ENCODE data around the gene ZMIZ1. TPM values are rescaled to one million over a fixed set of nuclear protein-coding genes. Genes with fewer than 3 reads are reported as not detected.

ZMIZ1 gene
- total RNA-seq, 1 donor from 2014 or later = 11.5 TPM

DNA sequence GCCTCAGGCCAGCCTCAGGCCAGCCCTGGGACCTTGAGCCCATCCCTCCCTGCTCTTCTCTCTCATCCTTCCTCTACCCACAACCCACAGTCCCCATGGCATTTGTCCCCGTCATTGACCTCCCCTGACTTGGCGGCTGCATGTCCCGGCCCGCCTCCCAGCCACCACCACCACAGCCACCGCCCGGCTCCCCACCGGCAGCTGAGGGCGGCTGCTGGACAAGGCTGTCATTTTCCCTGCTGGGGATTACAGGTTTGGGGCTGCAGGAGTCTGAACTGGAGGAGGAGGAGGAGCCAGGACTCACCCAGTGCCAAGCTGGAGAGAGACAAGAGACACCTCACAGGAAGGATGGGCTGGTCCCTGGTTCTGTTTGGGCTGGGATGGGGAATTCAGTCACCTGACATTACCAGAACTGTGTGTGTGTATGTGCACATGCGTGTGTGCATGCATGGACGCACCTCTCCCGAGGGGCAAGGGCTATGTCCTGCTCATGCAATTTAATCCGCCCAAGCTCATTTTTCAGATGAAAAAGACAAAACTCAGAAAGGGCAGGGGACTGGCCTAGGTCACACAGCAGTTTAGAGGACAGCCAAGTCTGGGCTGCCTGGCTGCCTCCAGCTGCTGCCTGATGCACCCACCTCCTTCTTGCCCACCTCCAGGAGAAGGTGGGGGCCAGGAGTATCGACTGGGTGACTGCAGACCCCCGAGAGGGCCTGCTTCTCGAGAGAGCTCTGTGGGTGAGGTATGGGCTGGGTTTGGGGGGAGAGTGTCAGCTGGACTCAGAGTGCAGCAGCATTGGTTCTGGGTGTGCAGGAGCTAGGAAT lies 113.1 kb downstream of the ZMIZ1 start:
- H3K27me3 ChIP-seq (ENCODE audit: control insufficient read depth in 3 of 3, insufficient read depth in 3 of 3, low read length in 3 of 3) = no peaks in the 10 kb centered on the region
- no peak overlapping the region for H3K4me3 ChIP-seq (ENCODE audit: low read length in 3 of 3)
- peaks cover 2 to 6% (median 5%) of the 10 kb centered on the region in 3 donors for H3K36me3 ChIP-seq (ENCODE audit: control insufficient read depth in 3 of 3, insufficient read depth in 3 of 3, low read length in 3 of 3)
- H3K9me3 ChIP-seq (ENCODE audit: control insufficient read depth in 3 of 3, low read length in 3 of 3) = no peaks in the 10 kb centered on the region
- H3K9ac ChIP-seq (ENCODE audit: low read depth in 1 of 3, low read length in 3 of 3) = peak overlapping the region in 1 of 3 donors; percentile 33
- H3K4me1 ChIP-seq (ENCODE audit: control insufficient read depth in 3 of 3, insufficient read depth in 3 of 3, low read length in 3 of 3) = peaks cover 77 to 87% (median 86%) of the 10 kb centered on the region in 3 donors
- H3K27ac ChIP-seq (ENCODE audit: low read depth, low read length) = no peak overlapping the region

DNA sequence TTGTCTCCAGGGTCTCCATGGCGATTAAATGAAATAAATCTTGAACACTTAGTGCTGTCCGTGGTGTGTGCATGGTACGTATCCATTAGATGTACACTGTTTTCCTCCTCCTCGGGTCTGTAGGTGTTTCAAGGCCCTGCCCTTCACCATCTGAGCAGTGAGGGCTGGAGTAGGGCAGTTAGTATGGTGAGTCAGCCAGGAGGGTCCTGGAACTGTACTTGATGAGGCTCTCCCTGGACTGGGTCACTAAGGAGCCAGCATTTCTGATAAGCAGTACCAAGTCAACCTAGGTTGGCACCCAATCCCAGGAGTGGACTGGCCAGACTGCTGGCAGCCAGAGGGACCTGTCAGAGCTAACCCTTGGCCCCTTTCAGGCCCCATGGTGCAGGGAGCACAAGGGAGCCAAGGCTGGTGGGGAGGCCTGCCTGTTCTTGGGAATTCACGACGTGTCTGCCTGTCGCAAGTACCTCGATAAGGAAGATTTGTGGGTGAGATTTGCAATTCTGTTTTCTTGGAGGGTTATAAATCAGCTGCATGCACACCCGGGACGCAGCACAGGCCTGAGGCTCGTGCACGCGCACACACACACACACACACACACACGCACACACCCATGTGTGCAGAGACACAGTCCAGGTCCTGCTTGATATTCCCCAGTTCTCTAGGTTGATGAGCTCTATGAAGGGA lies 114.2 kb downstream of the ZMIZ1 start:
- peaks cover 77 to 88% (median 88%) of the 10 kb centered on the region in 3 donors for H3K4me1 ChIP-seq (ENCODE audit: control insufficient read depth in 3 of 3, insufficient read depth in 3 of 3, low read length in 3 of 3)
- peaks cover 9 to 10% (median 10%) of the 10 kb centered on the region in 3 donors for H3K36me3 ChIP-seq (ENCODE audit: control insufficient read depth in 3 of 3, insufficient read depth in 3 of 3, low read length in 3 of 3)
- no peak overlapping the region for H3K27ac ChIP-seq (ENCODE audit: low read depth, low read length)
- H3K9ac ChIP-seq (ENCODE audit: low read depth in 1 of 3, low read length in 3 of 3) = peak overlapping the region in 1 of 3 donors; percentile 3
- H3K4me3 ChIP-seq (ENCODE audit: low read length in 3 of 3) = no peak overlapping the region
- H3K9me3 ChIP-seq (ENCODE audit: control insufficient read depth in 3 of 3, low read length in 3 of 3) = no peaks in the 10 kb centered on the region
- H3K27me3 ChIP-seq (ENCODE audit: control insufficient read depth in 3 of 3, insufficient read depth in 3 of 3, low read length in 3 of 3) = no peaks in the 10 kb centered on the region

DNA sequence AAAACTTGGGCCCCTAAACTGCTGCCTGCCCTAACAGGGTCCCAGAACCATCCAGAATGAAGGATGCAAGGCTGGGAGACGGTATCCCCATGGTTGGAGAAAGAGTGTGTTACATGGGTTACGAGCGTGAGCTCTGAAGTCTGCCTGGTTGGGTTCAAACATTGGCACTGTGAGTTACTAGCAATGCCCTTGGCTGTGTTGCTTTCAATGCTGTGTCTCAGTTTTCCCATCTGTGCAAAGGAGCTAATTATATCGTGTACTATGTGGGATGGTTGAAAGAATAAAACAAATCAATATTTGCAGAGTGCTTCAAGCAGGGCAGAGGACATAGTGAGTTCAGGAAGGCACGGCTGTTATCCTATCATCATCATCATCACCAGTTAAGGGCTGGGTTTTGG lies 114.7 kb downstream of the ZMIZ1 start:
- Histone ChIP-seq H3K9ac (ENCODE audit: low read depth in 1 of 3, low read length in 3 of 3) (no peak overlapping the region), H3K27me3 (ENCODE audit: control insufficient read depth in 3 of 3, insufficient read depth in 3 of 3, low read length in 3 of 3) (no peaks in the 10 kb centered on the region), H3K4me1 (ENCODE audit: control insufficient read depth in 3 of 3, insufficient read depth in 3 of 3, low read length in 3 of 3) (peaks cover 76 to 87% (median 86%) of the 10 kb centered on the region in 3 donors), H3K27ac (ENCODE audit: low read depth, low read length) (no peak overlapping the region), H3K36me3 (ENCODE audit: control insufficient read depth in 3 of 3, insufficient read depth in 3 of 3, low read length in 3 of 3) (peaks cover 9 to 10% (median 10%) of the 10 kb centered on the region in 3 donors), H3K9me3 (ENCODE audit: control insufficient read depth in 3 of 3, low read length in 3 of 3) (no peaks in the 10 kb centered on the region), H3K4me3 (ENCODE audit: low read length in 3 of 3) (no peak overlapping the region)

DNA sequence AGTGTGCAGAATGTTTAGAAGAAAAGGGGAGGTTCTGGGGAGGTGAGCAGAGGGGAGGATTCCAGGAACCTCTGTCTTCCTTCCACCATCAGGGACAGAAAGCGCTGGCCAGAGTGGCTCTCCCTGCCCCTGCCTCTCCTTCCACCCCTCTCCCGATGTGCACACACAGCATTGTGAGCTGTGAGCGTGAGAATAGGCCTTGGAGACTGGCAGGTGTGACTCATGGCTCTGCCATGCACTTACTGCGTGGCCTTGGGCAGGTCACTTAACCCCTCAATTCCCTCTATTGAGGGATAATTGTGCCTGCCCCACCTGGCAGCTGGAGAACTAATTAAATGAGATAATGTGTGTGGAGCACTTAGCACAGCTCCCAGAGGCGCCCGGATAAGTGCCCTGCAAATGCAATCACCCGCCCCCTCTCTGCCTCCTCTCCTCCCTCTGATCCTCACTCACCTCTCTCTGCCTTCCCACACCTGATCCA lies 115.4 kb downstream of the ZMIZ1 start:
- no peaks in the 10 kb centered on the region for H3K27me3 ChIP-seq (ENCODE audit: control insufficient read depth in 3 of 3, insufficient read depth in 3 of 3, low read length in 3 of 3)
- peaks cover 9 to 14% (median 10%) of the 10 kb centered on the region in 3 donors for H3K36me3 ChIP-seq (ENCODE audit: control insufficient read depth in 3 of 3, insufficient read depth in 3 of 3, low read length in 3 of 3)
- H3K4me1 ChIP-seq (ENCODE audit: control insufficient read depth in 3 of 3, insufficient read depth in 3 of 3, low read length in 3 of 3) = peaks cover 70 to 87% (median 84%) of the 10 kb centered on the region in 3 donors
- H3K9ac ChIP-seq (ENCODE audit: low read depth in 1 of 3, low read length in 3 of 3) = peak overlapping the region in 1 of 3 donors; percentile 40
- no peak overlapping the region for H3K27ac ChIP-seq (ENCODE audit: low read depth, low read length)
- H3K4me3 ChIP-seq (ENCODE audit: low read length in 3 of 3) = no peak overlapping the region
- H3K9me3 ChIP-seq (ENCODE audit: control insufficient read depth in 3 of 3, low read length in 3 of 3) = no peaks in the 10 kb centered on the region

DNA sequence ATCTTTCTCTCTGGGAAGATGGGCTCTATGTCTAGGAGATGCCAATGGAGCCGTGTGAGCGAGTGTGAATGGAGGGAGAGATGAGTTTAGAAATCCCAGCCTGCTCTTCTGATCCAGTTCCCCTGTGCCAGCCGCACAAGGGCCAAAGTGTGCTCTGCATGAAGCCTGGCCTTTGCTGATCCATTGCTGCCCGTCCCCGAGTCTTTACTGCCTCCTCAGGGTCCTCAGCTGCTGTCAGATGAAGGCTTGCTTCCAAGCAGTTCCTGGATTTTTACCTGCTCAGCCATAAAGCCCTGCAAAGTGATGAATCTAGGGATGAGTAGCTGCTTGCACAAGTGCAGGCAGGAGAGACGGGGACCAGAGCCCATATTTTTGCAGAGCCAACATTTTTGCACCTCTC lies 115.9 kb downstream of the ZMIZ1 start:
- Histone ChIP-seq H3K36me3 (ENCODE audit: control insufficient read depth in 3 of 3, insufficient read depth in 3 of 3, low read length in 3 of 3) (peaks cover 9 to 15% (median 10%) of the 10 kb centered on the region in 3 donors), H3K4me1 (ENCODE audit: control insufficient read depth in 3 of 3, insufficient read depth in 3 of 3, low read length in 3 of 3) (peaks cover 66 to 84% (median 79%) of the 10 kb centered on the region in 3 donors), H3K9me3 (ENCODE audit: control insufficient read depth in 3 of 3, low read length in 3 of 3) (no peaks in the 10 kb centered on the region), H3K9ac (ENCODE audit: low read depth in 1 of 3, low read length in 3 of 3) (peak overlapping the region in 1 of 3 donors; percentile 40), H3K4me3 (ENCODE audit: low read length in 3 of 3) (no peak overlapping the region), H3K27ac (ENCODE audit: low read depth, low read length) (no peak overlapping the region), H3K27me3 (ENCODE audit: control insufficient read depth in 3 of 3, insufficient read depth in 3 of 3, low read length in 3 of 3) (no peaks in the 10 kb centered on the region)

DNA sequence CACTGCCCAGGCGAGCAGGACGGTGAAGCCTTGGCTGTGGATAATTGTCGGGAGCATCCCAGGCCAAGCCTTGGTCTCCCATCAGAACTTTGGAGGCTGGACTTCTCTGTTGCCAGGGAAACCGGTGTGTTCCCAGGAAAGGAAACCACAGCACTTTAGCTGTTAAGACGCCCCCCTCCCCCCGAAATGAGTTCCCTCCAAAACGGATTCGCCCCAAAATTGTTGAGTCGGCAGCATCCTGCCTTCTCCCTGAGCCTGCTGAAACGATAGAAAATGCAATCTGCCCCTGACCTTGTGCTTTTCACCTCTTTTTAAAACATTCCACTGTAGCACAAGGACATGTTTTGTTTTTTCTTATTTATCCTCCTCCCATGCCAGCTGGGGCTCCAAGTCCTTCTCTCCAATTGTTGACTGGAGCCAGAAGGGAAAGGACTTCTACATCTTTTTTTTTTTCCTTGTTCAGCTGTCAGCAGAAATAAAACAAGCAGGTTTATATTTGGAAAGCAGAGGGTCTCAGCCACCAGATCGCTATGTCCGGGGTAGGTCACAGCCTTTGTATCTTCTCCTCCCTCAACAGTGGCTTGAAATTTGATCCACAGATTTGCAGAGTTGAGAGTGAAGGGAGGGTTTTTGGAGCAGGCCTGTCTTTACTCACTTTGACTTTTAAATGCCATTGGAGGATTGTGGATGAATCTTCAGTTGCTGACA lies 116.5 kb downstream of the ZMIZ1 start:
- Histone ChIP-seq H3K36me3 (ENCODE audit: control insufficient read depth in 3 of 3, insufficient read depth in 3 of 3, low read length in 3 of 3) (peaks cover 9 to 15% (median 10%) of the 10 kb centered on the region in 3 donors), H3K27me3 (ENCODE audit: control insufficient read depth in 3 of 3, insufficient read depth in 3 of 3, low read length in 3 of 3) (no peaks in the 10 kb centered on the region), H3K9me3 (ENCODE audit: control insufficient read depth in 3 of 3, low read length in 3 of 3) (no peaks in the 10 kb centered on the region), H3K27ac (ENCODE audit: low read depth, low read length) (peak overlapping the region; percentile 38), H3K4me3 (ENCODE audit: low read length in 3 of 3) (no peak overlapping the region), H3K4me1 (ENCODE audit: control insufficient read depth in 3 of 3, insufficient read depth in 3 of 3, low read length in 3 of 3) (peaks cover 66 to 81% (median 74%) of the 10 kb centered on the region in 3 donors), H3K9ac (ENCODE audit: low read depth in 1 of 3, low read length in 3 of 3) (peak overlapping the region in 1 of 3 donors; percentile 40)

DNA sequence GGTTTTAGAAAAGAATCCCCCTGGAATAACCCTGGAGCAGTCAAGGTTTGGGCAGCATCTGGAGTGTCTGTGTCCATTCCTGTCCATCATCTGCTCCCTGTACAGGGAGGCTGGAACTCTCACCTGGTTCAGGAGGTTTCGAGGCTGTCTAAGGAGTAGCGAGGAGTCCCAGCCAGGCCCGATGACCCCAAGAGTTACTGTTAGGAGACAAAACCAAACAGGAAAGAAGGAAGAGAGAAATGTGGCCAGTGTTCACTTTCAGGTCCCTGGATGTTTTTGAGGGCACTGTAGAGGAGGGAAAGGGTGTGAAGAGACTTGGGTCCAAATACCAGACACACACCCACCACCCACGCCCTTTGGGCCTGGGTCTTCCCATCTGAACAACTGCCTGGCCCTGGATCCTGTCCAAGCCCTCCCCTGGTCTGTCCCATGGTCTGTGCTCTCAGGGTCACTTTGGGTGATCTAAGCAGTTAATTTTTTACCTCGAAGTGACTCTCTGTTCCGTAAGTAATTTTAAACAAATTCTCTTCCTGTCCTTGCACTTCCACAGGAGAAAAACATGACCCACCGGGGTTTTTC lies 117.1 kb downstream of the ZMIZ1 start:
- Histone ChIP-seq H3K9me3 (ENCODE audit: control insufficient read depth in 3 of 3, low read length in 3 of 3) (no peaks in the 10 kb centered on the region), H3K4me1 (ENCODE audit: control insufficient read depth in 3 of 3, insufficient read depth in 3 of 3, low read length in 3 of 3) (peaks cover 61 to 78% (median 68%) of the 10 kb centered on the region in 3 donors), H3K27ac (ENCODE audit: low read depth, low read length) (peak overlapping the region; percentile 38), H3K4me3 (ENCODE audit: low read length in 3 of 3) (no peak overlapping the region), H3K9ac (ENCODE audit: low read depth in 1 of 3, low read length in 3 of 3) (no peak overlapping the region), H3K27me3 (ENCODE audit: control insufficient read depth in 3 of 3, insufficient read depth in 3 of 3, low read length in 3 of 3) (no peaks in the 10 kb centered on the region), H3K36me3 (ENCODE audit: control insufficient read depth in 3 of 3, insufficient read depth in 3 of 3, low read length in 3 of 3) (peaks cover 10 to 15% (median 10%) of the 10 kb centered on the region in 3 donors)

DNA sequence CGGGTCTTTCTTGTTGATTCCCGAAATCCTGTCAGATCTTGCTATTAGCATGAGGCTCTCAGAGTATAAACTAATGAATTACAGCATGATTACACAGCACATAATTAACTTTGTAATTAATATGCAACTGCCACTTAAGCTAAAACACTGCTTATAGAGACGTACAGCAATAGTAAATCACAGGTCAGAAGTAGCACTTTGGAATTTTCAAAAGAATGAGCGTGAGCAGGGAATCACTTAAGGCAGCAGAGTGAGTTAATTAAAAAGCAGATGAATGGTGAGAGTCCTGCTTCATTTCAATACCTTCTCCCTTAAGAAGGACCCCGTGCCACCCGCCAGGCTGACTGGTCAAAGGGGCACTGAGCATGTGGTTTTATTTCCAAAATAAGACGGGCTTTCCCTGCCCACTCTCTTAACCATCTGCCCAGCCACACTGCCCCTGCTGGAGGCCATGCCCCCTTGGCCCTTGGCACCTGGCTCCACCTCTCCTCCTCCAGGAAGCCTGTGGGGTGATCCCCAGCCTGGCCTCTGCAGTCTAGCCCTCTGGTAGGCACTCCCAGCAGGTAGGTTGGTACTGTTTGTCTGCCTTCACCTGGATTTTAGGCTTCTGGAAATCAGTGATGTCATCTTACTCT lies 117.8 kb downstream of the ZMIZ1 start:
- H3K9ac ChIP-seq (ENCODE audit: low read depth in 1 of 3, low read length in 3 of 3) = no peak overlapping the region
- H3K27ac ChIP-seq (ENCODE audit: low read depth, low read length) = no peak overlapping the region
- H3K27me3 ChIP-seq (ENCODE audit: control insufficient read depth in 3 of 3, insufficient read depth in 3 of 3, low read length in 3 of 3) = no peaks in the 10 kb centered on the region
- H3K4me1 ChIP-seq (ENCODE audit: control insufficient read depth in 3 of 3, insufficient read depth in 3 of 3, low read length in 3 of 3) = peaks cover 62 to 78% (median 65%) of the 10 kb centered on the region in 3 donors
- H3K9me3 ChIP-seq (ENCODE audit: control insufficient read depth in 3 of 3, low read length in 3 of 3) = peaks cover 0 to 2% (median 0%) of the 10 kb centered on the region in 3 donors
- peaks cover 10 to 15% (median 12%) of the 10 kb centered on the region in 3 donors for H3K36me3 ChIP-seq (ENCODE audit: control insufficient read depth in 3 of 3, insufficient read depth in 3 of 3, low read length in 3 of 3)
- no peak overlapping the region for H3K4me3 ChIP-seq (ENCODE audit: low read length in 3 of 3)

Measured in skeletal muscle tissue (tissue), 4 donors.